HG03378 (cell line): ENCODE measurements around the gene DLG2.
"Not testable (repeated sequence)": the region's sequence is repeated elsewhere in the genome, so short reads cannot be mapped to it uniquely, and the experiment has no call there.

ENCODE experiments used
- ATAC-seq: cut with Tn5 transposase; IDR thresholded peaks from one replicate; pipeline ENCODE4 v1.9.1; 2021; ENCODE audit warnings: mild to moderate bottlenecking, moderate library complexity; ENCODE audit not compliant: unreplicated experiment

The DLG2 gene

DNA sequence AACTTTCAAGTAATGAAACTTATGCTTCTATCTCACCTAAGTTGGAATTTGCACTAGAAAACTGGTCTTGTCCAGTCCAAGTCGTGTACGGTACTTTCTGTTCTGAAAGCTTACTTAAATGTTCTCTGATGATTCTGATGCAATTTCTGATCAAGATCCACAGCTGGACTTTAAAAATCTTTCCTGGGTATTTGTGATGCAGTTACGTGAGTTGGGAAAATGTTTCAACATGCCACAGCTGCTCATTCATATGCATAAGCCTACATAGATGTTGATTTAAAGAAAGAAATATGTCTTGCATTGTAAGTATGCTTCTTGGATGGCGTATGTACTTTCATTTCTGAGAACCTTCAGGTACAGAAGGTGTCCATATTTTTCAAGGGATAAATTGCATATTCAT lies 1847.3 kb downstream of the DLG2 start:
- ATAC-seq = no peak

GRCh38 chr11:83778596-83778995 lies 1848.5 kb downstream of the DLG2 start:
- no peak for ATAC-seq

- ATAC-seq = no peak
Measured at GRCh38 chr11:83773950-83774880, 1852.9 kb downstream of the DLG2 start.

- ATAC-seq = no peak
Measured at GRCh38 chr11:83768489-83768888, 1858.7 kb downstream of the DLG2 start.

DNA sequence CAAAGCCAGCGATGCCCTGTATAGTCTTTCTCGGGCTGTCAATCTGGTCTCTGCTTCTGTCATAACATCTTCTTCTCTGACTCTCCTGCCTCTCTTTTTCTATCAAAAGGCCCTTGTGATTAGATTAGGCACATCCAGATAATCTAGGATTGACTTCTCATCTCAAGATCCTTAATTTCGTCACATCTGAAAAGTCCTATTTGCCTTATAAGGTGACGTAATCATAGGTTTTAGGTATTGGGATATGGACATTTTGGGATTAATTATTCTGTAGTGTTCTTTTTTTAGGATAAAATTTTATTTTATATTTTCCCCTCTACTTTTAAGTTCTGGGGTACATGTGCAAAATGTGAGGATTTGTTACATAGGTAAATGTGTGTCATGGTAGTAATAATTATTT lies 1860.2 kb downstream of the DLG2 start:
- ATAC-seq = no peak

DNA sequence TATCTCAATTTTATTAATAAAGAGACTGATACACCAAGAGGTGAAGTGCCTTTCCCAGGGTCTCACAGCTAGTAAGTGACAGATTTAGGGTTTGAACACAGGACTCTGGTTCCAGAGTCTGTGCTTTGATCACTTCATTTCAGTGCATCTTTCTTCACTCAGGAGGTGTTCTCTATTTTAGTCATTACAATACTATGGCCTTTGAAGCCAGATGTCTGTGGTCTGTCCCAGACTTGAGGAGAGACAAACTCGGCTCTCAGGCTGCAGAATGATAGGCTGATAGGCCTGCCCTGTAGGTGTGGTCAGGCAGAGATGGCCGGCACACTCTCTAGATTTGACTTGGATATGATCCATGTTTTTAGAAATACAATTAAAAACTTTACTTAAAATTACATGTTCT lies 1862.5 kb downstream of the DLG2 start:
- no peak for ATAC-seq

GRCh38 chr11:83760932-83761331 lies 1866.2 kb downstream of the DLG2 start:
- ATAC-seq = no peak

GRCh38 chr11:83759148-83759547 lies 1868.0 kb downstream of the DLG2 start:
- no peak for ATAC-seq

GRCh38 chr11:83751041-83751440 lies 1876.1 kb downstream of the DLG2 start:
- ATAC-seq = no peak

DNA sequence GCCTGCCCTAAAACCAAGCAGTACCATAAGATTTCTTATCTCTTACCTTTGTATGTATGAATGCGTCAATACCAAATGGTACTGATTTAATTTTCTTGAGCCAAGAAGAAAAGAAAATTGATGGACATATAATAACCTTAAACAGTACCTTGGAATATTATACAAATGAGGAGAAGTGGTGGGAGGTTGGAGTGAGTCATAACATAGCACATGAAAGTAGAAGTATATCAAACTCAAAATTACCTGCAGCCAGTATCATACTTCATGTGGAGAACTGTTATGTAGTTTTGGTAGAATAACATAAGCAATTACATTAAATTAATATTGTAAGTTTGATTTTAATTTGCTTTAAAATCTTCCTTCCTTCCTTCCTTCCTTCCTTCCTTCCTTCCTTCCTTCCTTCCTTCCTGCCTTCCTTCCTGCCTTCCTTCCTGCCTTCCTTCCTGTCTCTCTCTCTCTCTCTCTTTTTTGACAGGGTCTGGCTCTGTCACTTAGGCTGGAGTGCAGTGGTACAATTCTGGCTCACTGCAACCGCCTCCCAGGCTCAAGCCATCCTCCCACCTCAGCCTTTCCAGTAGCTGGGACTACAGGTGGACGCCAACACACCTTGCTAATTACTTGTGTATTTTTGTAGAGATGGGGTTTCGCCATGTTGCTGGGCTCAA lies 1880.1 kb downstream of the DLG2 start:
- ATAC-seq = no peak

DNA sequence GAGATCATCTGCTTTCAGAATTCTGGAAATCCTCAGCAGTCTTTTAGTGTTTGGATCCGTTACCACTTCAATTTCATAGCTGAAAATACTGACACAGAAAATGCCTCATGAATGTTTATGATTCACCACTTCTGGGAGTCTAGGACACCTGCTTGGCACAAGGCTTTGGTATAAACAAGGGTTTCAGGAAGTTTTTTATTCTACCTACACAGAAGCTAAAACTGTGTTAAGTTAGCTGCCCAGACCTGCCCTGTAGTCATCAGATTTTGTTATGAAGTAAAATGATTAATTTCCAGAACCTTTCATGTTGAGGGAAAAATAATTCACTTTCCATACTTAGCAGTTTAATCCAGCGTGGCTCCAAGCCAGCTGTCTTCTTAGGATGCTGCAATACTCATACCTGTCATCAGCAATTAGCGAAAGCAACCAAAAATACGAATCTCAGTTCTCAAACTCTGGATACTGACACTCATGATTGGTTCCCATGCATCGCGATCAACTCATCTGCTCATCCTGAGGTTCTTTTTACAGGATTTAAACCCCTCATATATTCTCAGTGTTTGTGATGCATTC lies 1882.4 kb downstream of the DLG2 start:
- ATAC-seq = no peak

- no peak for ATAC-seq
Measured at GRCh38 chr11:83736684-83737083, 1890.5 kb downstream of the DLG2 start.

DNA sequence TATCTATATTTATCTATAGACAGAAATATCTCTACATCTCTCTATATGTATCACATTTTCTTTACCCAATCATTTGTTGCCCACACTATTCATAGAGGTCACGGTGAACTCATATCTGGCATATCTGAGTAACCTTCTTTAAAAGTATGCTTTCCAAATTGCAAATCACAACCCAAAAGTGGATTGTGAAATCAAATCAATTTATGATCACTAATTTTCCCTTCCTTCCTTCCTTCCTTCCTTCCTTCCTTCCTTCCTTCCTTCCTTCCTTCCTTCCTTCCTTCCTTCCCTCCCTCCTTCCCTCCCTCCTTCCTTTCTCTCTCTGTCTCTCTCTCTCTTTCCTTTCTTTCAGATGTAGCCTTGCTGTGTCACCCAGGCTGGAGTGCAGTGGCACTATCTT lies 1893.0 kb downstream of the DLG2 start:
- ATAC-seq = no peak

GRCh38 chr11:83731288-83731687 lies 1895.9 kb downstream of the DLG2 start:
- ATAC-seq = not testable (repeated sequence)

- ATAC-seq = no peak
Measured at GRCh38 chr11:83728281-83728680, 1898.9 kb downstream of the DLG2 start.

GRCh38 chr11:83727251-83727650 lies 1899.9 kb downstream of the DLG2 start:
- ATAC-seq = no peak

- no peak for ATAC-seq
Measured at GRCh38 chr11:83726316-83726715, 1900.8 kb downstream of the DLG2 start.

- peak; percentile 59 for ATAC-seq
Measured at GRCh38 chr11:83725728-83726127, 1901.4 kb downstream of the DLG2 start.

DNA sequence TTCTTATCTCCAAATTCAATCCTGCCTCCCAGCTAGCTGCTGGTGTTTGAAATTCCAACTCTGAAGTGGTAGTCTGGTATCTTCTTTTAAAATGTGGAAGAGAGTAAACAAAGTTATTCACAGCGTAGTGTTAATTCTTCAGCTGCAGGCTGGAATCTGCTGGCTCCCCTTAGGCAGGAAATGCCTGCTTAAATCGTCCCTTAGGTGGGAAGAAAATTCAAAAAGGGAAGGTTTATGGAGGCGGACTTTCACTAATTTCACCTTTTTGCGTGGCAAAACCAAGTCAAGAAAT lies 1901.9 kb downstream of the DLG2 start:
- ATAC-seq = no peak

DNA sequence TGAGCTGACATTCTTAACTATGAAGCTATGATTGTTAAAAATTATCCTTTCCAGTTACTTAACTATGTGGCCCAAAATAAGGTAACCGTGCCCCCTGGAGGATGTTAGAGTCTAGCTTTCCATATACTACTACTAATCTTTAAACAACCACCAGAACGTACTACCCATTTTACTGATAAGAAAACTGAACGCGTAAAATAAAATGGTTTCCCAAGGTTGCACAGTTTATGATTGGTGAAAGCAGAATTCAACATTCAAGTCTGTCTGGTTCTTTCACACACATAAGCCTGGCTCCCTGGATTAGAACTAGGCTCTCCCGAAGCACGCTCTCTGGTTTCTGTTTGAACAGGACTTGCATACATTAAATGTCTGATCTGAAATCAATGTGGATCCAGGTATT lies 1903.1 kb downstream of the DLG2 start:
- ATAC-seq = peak; percentile 57

- no peak for ATAC-seq
Measured at GRCh38 chr11:83722392-83723119, 1904.6 kb downstream of the DLG2 start.
